Fibroblast of villous mesenchyme (primary cell): ENCODE measurements around the gene BTG2. TPM values are rescaled to one million over a fixed set of nuclear protein-coding genes. Genes with fewer than 3 reads are reported as not detected.

Experiments
- DNase-seq: peaks from one replicate; pipeline ENCODE4 v3.0.0-alpha.2; 2010; ENCODE audit warnings: low read depth
- H3K4me3 ChIP-seq: 2 replicates; pipeline ENCODE4 v1.5.1; 2011; ENCODE audit warnings: low read depth, mild to moderate bottlenecking, low read length
- CTCF ChIP-seq: IDR thresholded peaks from 2 replicates; pipeline ENCODE4 v1.5.1; 2012; ENCODE audit warnings: low read depth, mild to moderate bottlenecking, low read length; ENCODE audit not compliant: insufficient read depth
- total RNA-seq: library from RNA; depleted of rRNA; stranded (reverse); fragments of >200 nt; gene quantifications from 2 replicates; pipeline ENCODE4 v1.2.3, GENCODE V29; 2012

BTG2 gene
- total RNA-seq, 1 donor = 13.8 TPM

- H3K4me3 ChIP-seq = no peak overlapping the region
- TF ChIP-seq CTCF = no peak
- DNase-seq = no peak
These were observed 28.3 kb upstream of the BTG2 start for GRCh38 chr1:203276916-203277545.

GRCh38 chr1:203278082-203278884, 27.0 kb upstream of the BTG2 start:
- H3K4me3 ChIP-seq = peak overlapping the region; percentile 32
- peak; percentile 78 for DNase-seq
- TF ChIP-seq CTCF = no peak

- DNase-seq = no peak
- H3K4me3 ChIP-seq = no peak overlapping the region
- no peak for TF ChIP-seq CTCF
These were observed 26.4 kb upstream of the BTG2 start for GRCh38 chr1:203278885-203279406.

- H3K4me3 ChIP-seq = no peak overlapping the region
- DNase-seq = no peak
- TF ChIP-seq CTCF = no peak
These were observed 25.3 kb upstream of the BTG2 start for GRCh38 chr1:203280061-203280460.

GRCh38 chr1:203281033-203281432, 24.3 kb upstream of the BTG2 start:
- no peak overlapping the region for H3K4me3 ChIP-seq
- no peak for DNase-seq
- peak; percentile 15 for TF ChIP-seq CTCF

- no peak overlapping the region for H3K4me3 ChIP-seq
- no peak for TF ChIP-seq CTCF
- DNase-seq = no peak
These were observed 23.3 kb upstream of the BTG2 start for GRCh38 chr1:203281851-203282661.
